ENCODE data around the gene JAM3.

GRCh38 chr11:134139303-134139872 is 70.5 kb downstream of the JAM3 start:
- TF ChIP-seq EZH2 (IDR thresholded peaks at IDR 0.05; ENCODE audit: borderline replicate concordance, low read depth, low read length, poor library complexity, severe bottlenecking) (no peak), CTCF (conservative IDR thresholded peaks at IDR 0.05; ENCODE audit: low read depth, low read length) (no peak)

Data from A673 (cell line).